Peyer's patch (tissue), 4 donors: ENCODE measurements around the gene OTUD3. TPM values are rescaled to one million over a fixed set of nuclear protein-coding genes. Genes with fewer than 3 reads are reported as not detected.

Source experiments
- DNase-seq, 3 donors: peaks; one replicate each; pipeline ENCODE4 v3.0.0-alpha.2; 2017 to 2019
- H3K27ac ChIP-seq, 4 donors: fragments of 200-600 bp; sonication (generic); one replicate each; pipeline ENCODE4 v1.5.1; 2016 to 2019
- H3K27me3 ChIP-seq, 2 donors: fragments of 200-600 bp; sonication (generic); one replicate each; pipeline ENCODE4 v1.5.1; 2019
- H3K36me3 ChIP-seq, 3 donors: fragments of 200-600 bp; sonication (generic); one replicate each; pipeline ENCODE4 v1.5.1; 2016 to 2019
- H3K4me1 ChIP-seq, 4 donors: fragments of 200-600 bp; sonication (generic); one replicate each; pipeline ENCODE4 v1.5.1; 2016 to 2019
- H3K4me3 ChIP-seq, 4 donors: fragments of 200-600 bp; sonication (generic); 1 replicate in 3 of 4; 2 replicates in 1 of 4; pipeline ENCODE4 v1.5.1; 2016 to 2019; ENCODE audit warnings: mild to moderate bottlenecking in 1 of 4
- H3K9me3 ChIP-seq, 4 donors: fragments of 200-600 bp; sonication (generic); one replicate each; pipeline ENCODE4 v1.5.1; 2016 to 2019; ENCODE audit warnings: mild to moderate bottlenecking in 1 of 4
- CTCF ChIP-seq, 6 experiments: fragments of 450-650 bp in 4 of 6; fragments of 200-600 bp in 2 of 6; sonication (generic) in 1 of 6; IDR thresholded peaks; one replicate each; pipeline ENCODE4 v1.5.1; 2017 to 2019; ENCODE audit warnings: antibody characterized with exemption in 6 of 6, mild to moderate bottlenecking in 3 of 6, moderate library complexity in 1 of 6
- POLR2A ChIP-seq, 2 donors: fragments of 450-650 bp; IDR thresholded peaks; one replicate each; pipeline ENCODE4 v1.5.1; 2017; ENCODE audit warnings: antibody characterized with exemption in 2 of 2, mild to moderate bottlenecking in 2 of 2, moderate library complexity in 2 of 2
- total RNA-seq, 4 donors: library from RNA; depleted of rRNA; stranded (reverse); fragments of >200 nt; gene quantifications; one replicate each; pipeline ENCODE4 v1.1.0, GENCODE V29; 2016

The OTUD3 gene
- total RNA-seq, 4 donors from 2014 or later = 6.5 to 13.6 (median 8.2) TPM

DNA sequence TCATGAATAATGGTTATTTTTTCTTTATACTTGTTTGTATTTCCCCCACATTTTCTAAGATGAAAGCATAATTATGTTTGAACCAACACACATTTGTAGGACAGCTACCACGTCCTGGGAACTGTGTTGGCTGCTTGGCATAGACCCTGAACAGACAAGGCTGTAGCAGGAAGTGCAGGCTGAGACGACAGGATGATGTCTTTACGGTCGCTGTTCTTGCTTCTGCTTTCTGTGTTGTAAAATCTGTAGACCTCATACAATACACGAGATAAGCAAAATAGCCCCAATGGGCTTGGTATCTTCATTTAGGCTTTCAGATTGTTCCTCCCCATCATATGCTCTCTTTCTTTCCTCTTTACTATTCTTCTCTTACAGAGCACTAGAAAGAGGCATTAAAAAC lies 23.3 kb upstream of the OTUD3 start:
- no peak overlapping the region for H3K27ac ChIP-seq

GRCh38 chr1:19859876-19860275 lies 22.3 kb upstream of the OTUD3 start:
- H3K4me3 ChIP-seq = no peak overlapping the region
- peaks cover 0 to 7% (median 0%) of the 10 kb centered on the region in 4 donors for H3K4me1 ChIP-seq
- H3K36me3 ChIP-seq = no peaks in the 10 kb centered on the region
- no peak for DNase-seq
- no peaks in the 10 kb centered on the region for H3K9me3 ChIP-seq
- peak overlapping the region in 3 of 4 donors; percentile 39 to 83 (median 76) for H3K27ac ChIP-seq
- H3K27me3 ChIP-seq = no peaks in the 10 kb centered on the region
- TF ChIP-seq POLR2A (IDR thresholded peaks at IDR 0.05) = no peak
- no peak for TF ChIP-seq CTCF (IDR thresholded peaks at IDR 0.05)

More for the DNA sequence above, 23.3 kb upstream of the OTUD3 start:
- no peaks in the 10 kb centered on the region for H3K9me3 ChIP-seq
- H3K36me3 ChIP-seq = no peaks in the 10 kb centered on the region
- H3K27me3 ChIP-seq = no peaks in the 10 kb centered on the region
- no peak overlapping the region for H3K4me3 ChIP-seq
- peaks cover 0 to 7% (median 0%) of the 10 kb centered on the region in 4 donors for H3K4me1 ChIP-seq
- TF ChIP-seq CTCF (IDR thresholded peaks at IDR 0.05) = no peak
- TF ChIP-seq POLR2A (IDR thresholded peaks at IDR 0.05) = no peak
- no peak for DNase-seq

- no peak overlapping the region for H3K4me3 ChIP-seq
- no peak for TF ChIP-seq CTCF (IDR thresholded peaks at IDR 0.05)
- TF ChIP-seq POLR2A (IDR thresholded peaks at IDR 0.05) = no peak
These were observed 21.8 kb upstream of the OTUD3 start for GRCh38 chr1:19860418-19860817.

GRCh38 chr1:19861034-19861433 lies 21.2 kb upstream of the OTUD3 start:
- Histone ChIP-seq H3K4me3 (no peak overlapping the region), H3K4me1 (peaks cover 0 to 7% (median 0%) of the 10 kb centered on the region in 4 donors), H3K27me3 (no peaks in the 10 kb centered on the region), H3K36me3 (no peaks in the 10 kb centered on the region), H3K9me3 (no peaks in the 10 kb centered on the region), H3K27ac (peak overlapping the region in 3 of 4 donors; percentile 67 to 83 (median 76))
- peak in 2 of 3 donors; percentile 53 to 64 for DNase-seq
- peak in 1 of 2 donors; percentile 9 for TF ChIP-seq POLR2A (IDR thresholded peaks at IDR 0.05)
- no peak for TF ChIP-seq CTCF (IDR thresholded peaks at IDR 0.05)

More at GRCh38 chr1:19860418-19860817, 21.8 kb upstream of the OTUD3 start:
- H3K4me1 ChIP-seq = peaks cover 0 to 7% (median 0%) of the 10 kb centered on the region in 4 donors
- no peaks in the 10 kb centered on the region for H3K27me3 ChIP-seq
- H3K27ac ChIP-seq = peak overlapping the region in 3 of 4 donors; percentile 67 to 83 (median 76)
- DNase-seq = peak in 1 of 3 donors; percentile 52
- H3K36me3 ChIP-seq = no peaks in the 10 kb centered on the region
- no peaks in the 10 kb centered on the region for H3K9me3 ChIP-seq

DNA sequence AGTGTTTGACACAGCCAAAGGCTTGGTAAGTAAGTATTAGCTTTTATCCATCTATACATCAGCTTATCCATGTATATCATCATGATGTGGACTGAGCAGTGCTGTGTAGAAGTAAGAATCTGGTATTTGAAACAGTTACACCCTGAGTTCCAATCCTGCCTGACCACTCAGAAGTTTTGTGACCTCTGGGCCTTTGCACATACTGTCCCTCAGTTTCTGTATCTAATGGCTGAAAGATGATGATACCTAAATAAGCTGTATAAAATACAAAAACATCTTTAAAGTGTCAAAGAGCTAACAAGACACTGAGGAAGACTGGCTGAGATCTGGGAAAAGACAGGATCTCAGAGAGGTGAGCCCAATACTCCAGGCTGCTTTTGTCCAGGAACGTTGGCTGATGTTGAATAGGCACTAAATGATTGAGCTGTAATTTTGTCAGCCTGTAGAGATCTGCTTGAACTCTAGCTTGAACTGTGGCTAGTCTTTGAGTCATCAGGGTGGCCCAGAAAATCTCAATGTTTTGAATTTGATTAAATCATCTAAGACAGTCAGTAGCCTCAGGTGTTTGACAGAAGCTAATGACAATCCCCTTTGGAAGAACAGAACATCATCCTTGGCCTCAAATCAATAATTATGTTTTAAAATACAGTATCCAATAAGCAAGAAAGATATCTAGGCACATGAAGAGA lies 20.2 kb upstream of the OTUD3 start:
- TF ChIP-seq CTCF (IDR thresholded peaks at IDR 0.05) (no peak), POLR2A (IDR thresholded peaks at IDR 0.05) (no peak)
- Histone ChIP-seq H3K27me3 (no peaks in the 10 kb centered on the region), H3K36me3 (no peaks in the 10 kb centered on the region), H3K27ac (peak overlapping the region in 2 of 4 donors; percentile 76 to 83), H3K4me3 (no peak overlapping the region), H3K4me1 (peaks cover 0 to 7% (median 0%) of the 10 kb centered on the region in 4 donors), H3K9me3 (no peaks in the 10 kb centered on the region)
- no peak for DNase-seq
